K562 (cell line): Measurements from ENCODE around the gene GP1BB. TPM values are rescaled to one million over a fixed set of nuclear protein-coding genes. Genes with fewer than 3 reads are reported as not detected.

Source experiments
- CBFA2T3 ChIP-seq: fragments of 450-650 bp; IDR thresholded peaks from 2 replicates; pipeline ENCODE4 v1.6.1; 2017
- CCNT2 ChIP-seq: IDR thresholded peaks from 2 replicates; pipeline ENCODE4 v1.6.1; 2011; ENCODE audit warnings: borderline replicate concordance, low read depth, mild to moderate bottlenecking, moderate library complexity, mixed read lengths, low read length; ENCODE audit not compliant: insufficient read length; ENCODE audit errors: extremely low read depth
- ESRRA ChIP-seq: fragments of 450-650 bp; IDR thresholded peaks from 2 replicates; pipeline ENCODE4 v1.6.1; 2014; ENCODE audit warnings: low read depth, mild to moderate bottlenecking, moderate library complexity, borderline replicate concordance
- FUS ChIP-seq: fragments of 200-400 bp; formaldehyde crosslinking; optimal IDR thresholded peaks from 2 replicates; pipeline ENCODE3; 2017; ENCODE audit warnings: low read depth, low read length
- GABPA ChIP-seq: fragments of 200-800 bp; sonication (Bioruptor generic); conservative IDR thresholded peaks from 2 replicates; pipeline ENCODE4 v1.6.1; 2016; ENCODE audit warnings: low read depth, missing genetic modification characterization, missing compliant biosample characterization
- HDAC2 ChIP-seq: fragments of 450-650 bp; IDR thresholded peaks from 2 replicates; pipeline ENCODE4 v1.6.1; 2016; ENCODE audit warnings: mild to moderate bottlenecking
- HDGF ChIP-seq: fragments of 450-650 bp; IDR thresholded peaks from 2 replicates; pipeline ENCODE4 v1.6.1; 2016
- HNRNPH1 ChIP-seq: fragments of 200-400 bp; formaldehyde crosslinking; optimal IDR thresholded peaks from 2 replicates; pipeline ENCODE3; 2017; ENCODE audit warnings: low read depth, mild to moderate bottlenecking, low read length, moderate library complexity
- KAT2B ChIP-seq: IDR thresholded peaks from one replicate; pipeline ENCODE4 v1.6.1; 2012; ENCODE audit warnings: low read depth, mild to moderate bottlenecking, control low read depth, inconsistent platforms, low read length, moderate library complexity
- KDM4B ChIP-seq, 2 experiments: fragments of 450-650 bp in 1 of 2; sonication (generic) in 1 of 2; IDR thresholded peaks; 2 replicates each; pipeline ENCODE4 v1.6.1; 2016 to 2017; ENCODE audit warnings: borderline replicate concordance in 2 of 2, antibody characterized with exemption in 1 of 2, low read depth in 1 of 2, mild to moderate bottlenecking in 1 of 2
- MXI1 ChIP-seq: IDR thresholded peaks from 2 replicates; pipeline ENCODE4 v1.6.1; 2011; ENCODE audit warnings: low read depth, mild to moderate bottlenecking, improper control_type of control experiment, low read length
- NFIX ChIP-seq: fragments of 250-450 bp; sonication (Bioruptor Pico); IDR thresholded peaks from 2 replicates; pipeline ENCODE4 v1.4.0; 2020; ENCODE audit warnings: low read depth, mild to moderate bottlenecking, moderate library complexity
- NR3C1 ChIP-seq: sonication (generic); formaldehyde crosslinking; IDR thresholded peaks from 2 replicates; pipeline ENCODE4 v1.8.1; 2022; ENCODE audit warnings: missing genetic modification reagents
- POU5F1 ChIP-seq: fragments of 150-350 bp; IDR thresholded peaks from 2 replicates; pipeline ENCODE4 v1.6.1; 2014; ENCODE audit warnings: borderline replicate concordance, low read length, low read depth, mild to moderate bottlenecking; ENCODE audit not compliant: partially characterized antibody
- PPARD ChIP-seq: fragments of 250-450 bp; sonication (Bioruptor Pico); IDR thresholded peaks from 2 replicates; pipeline ENCODE4 v1.8.0; 2022; ENCODE audit warnings: inconsistent platforms, mild to moderate bottlenecking, moderate library complexity
- SOX6 ChIP-seq: fragments of 450-650 bp; IDR thresholded peaks from 2 replicates; pipeline ENCODE4 v1.6.1; 2014; ENCODE audit warnings: mild to moderate bottlenecking
- TCF7L2 ChIP-seq: fragments of 150-350 bp; IDR thresholded peaks from 2 replicates; pipeline ENCODE4 v1.6.1; 2016; ENCODE audit warnings: low read depth, mild to moderate bottlenecking, low read length, moderate library complexity
- XRCC4 ChIP-seq: IDR thresholded peaks from one replicate; pipeline ENCODE4 v1.6.1; 2011; ENCODE audit not compliant: insufficient read depth, insufficient read length; ENCODE audit errors: extremely low read depth
- ZBTB8A ChIP-seq: fragments of 450-650 bp; IDR thresholded peaks from 2 replicates; pipeline ENCODE4 v1.6.1; 2018; ENCODE audit warnings: mild to moderate bottlenecking, moderate library complexity; ENCODE audit not compliant: partially characterized antibody
- ZNF445 ChIP-seq: fragments of 250-450 bp; sonication (Bioruptor Pico); IDR thresholded peaks from 2 replicates; pipeline ENCODE4 v1.4.0; 2020; ENCODE audit warnings: low read depth, mild to moderate bottlenecking, moderate library complexity
- ZNF507 ChIP-seq: conservative IDR thresholded peaks from 2 replicates; pipeline ENCODE4 v1.6.1; 2017; ENCODE audit warnings: missing genetic modification characterization, missing compliant biosample characterization
- ZNF699 ChIP-seq: fragments of 250-450 bp; sonication (Bioruptor Pico); IDR thresholded peaks from 2 replicates; pipeline ENCODE4 v1.8.0; 2021; ENCODE audit warnings: mild to moderate bottlenecking, moderate library complexity; ENCODE audit not compliant: insufficient replicate concordance
- ZNF707 ChIP-seq: fragments of 250-450 bp; sonication (Bioruptor Pico); conservative IDR thresholded peaks from 2 replicates; pipeline ENCODE4 v1.8.0; 2022; ENCODE audit warnings: inconsistent platforms, mild to moderate bottlenecking, moderate library complexity
- polyA plus RNA-seq, 8 experiments: library from polyadenylated mRNA; depleted of rRNA in 4 of 8; stranded (reverse) in 5 of 8; unstranded in 3 of 8; fragments of >200 nt; fragmentation: Nextera tagmentation in 2 of 8; fragmentation: Illumina TruSeq in 1 of 8; extraction: Ambion mirVana in 2 of 8; extraction: Trizol in 1 of 8; gene quantifications; 2 replicates each; pipeline versions ENCODE4 v1.2.1 to v1.2.3, GENCODE V29; 2011 to 2014; ENCODE audit warnings: inconsistent platforms in 1 of 8, missing spikeins in 1 of 8
- total RNA-seq, 7 experiments: library from RNA; depleted of rRNA in 6 of 7; stranded (reverse); fragments of >200 nt in 6 of 7; fragmentation: Illumina TruSeq in 2 of 7; extraction: Trizol in 2 of 7; gene quantifications; 2 replicates each; pipeline versions ENCODE4 v1.2.1 to v1.2.3, GENCODE V29; 2011 to 2021; ENCODE audit warnings: low replicate concordance in 1 of 7
- TF ChIP-seq, protein P1 (sequence below): fragments of 450-650 bp; IDR thresholded peaks from 2 replicates; pipeline ENCODE4 v1.6.1; 2016; ENCODE audit warnings: antibody characterized with exemption
- TF ChIP-seq, protein P2 (sequence below): fragments of 250-450 bp; sonication (Bioruptor Pico); IDR thresholded peaks from 2 replicates; pipeline ENCODE4 v1.8.0; 2021; ENCODE audit warnings: mild to moderate bottlenecking, moderate library complexity
- TF ChIP-seq, protein P3 (sequence below): fragments of 250-450 bp; sonication (Bioruptor Pico); IDR thresholded peaks from 2 replicates; pipeline ENCODE4 v1.8.0; 2022; ENCODE audit warnings: moderate library complexity, mild to moderate bottlenecking, inconsistent platforms

GP1BB gene
- total and polyA plus RNA-seq, 9 of the 15 experiments (the other 6 are each of a cell fraction or from before 2014, with no cell fraction given) = 0.69 to 162 (median 2.8) TPM

DNA sequence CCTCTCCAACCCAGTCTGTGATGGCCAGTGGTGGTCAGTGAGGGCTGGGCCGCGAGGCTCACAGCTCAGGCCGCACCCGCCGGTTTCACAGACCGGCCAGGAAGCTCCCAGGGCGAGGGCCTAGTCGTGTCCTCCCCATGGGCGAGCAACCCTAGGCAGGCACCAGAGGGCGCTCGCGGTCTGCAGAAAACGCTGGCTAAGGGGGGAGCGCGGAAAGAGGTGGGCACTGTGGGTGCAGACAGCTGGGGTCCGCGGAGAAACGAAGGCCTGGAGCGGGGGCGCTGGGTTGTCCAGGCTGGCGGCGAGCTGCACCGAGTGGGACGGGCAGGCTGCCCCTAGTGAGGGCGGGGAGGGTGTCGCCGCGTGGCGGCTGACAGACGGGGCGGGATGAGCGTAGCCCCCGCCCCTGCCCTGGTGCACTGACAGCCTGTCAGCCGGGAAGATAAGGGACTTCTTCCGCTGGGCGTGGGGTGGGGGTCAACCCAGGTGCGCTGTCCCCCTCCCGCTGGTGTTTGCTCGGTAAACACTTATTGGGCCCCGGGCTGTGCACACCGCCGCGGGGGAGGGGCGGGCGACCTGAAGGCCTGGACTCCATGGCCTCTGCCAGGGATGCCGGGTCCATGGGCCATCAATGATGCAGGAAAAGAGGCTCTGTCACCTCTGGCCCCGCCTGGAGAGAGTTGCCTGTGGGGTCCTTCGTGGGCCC is 7.5 kb downstream of the GP1BB start (continued):
- TF ChIP-seq, protein P1, sequence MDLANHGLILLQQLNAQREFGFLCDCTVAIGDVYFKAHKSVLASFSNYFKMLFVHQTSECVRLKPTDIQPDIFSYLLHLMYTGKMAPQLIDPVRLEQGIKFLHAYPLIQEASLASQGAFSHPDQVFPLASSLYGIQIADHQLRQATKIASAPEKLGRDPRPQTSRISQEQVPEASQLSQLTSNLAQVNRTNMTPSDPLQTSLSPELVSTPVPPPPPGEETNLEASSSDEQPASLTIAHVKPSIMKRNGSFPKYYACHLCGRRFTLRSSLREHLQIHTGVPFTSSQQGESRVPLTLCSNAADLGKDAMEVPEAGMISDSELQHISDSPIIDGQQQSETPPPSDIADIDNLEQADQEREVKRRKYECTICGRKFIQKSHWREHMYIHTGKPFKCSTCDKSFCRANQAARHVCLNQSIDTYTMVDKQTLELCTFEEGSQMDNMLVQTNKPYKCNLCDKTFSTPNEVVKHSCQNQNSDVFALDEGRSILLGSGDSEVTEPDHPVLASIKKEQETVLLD = peak; percentile 84
- TF ChIP-seq CBFA2T3 = peak; percentile 63
- TF ChIP-seq, protein P2, sequence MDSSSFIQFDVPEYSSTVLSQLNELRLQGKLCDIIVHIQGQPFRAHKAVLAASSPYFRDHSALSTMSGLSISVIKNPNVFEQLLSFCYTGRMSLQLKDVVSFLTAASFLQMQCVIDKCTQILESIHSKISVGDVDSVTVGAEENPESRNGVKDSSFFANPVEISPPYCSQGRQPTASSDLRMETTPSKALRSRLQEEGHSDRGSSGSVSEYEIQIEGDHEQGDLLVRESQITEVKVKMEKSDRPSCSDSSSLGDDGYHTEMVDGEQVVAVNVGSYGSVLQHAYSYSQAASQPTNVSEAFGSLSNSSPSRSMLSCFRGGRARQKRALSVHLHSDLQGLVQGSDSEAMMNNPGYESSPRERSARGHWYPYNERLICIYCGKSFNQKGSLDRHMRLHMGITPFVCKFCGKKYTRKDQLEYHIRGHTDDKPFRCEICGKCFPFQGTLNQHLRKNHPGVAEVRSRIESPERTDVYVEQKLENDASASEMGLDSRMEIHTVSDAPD (CRISPR knock-in tag) = no peak; the same call in 1 of the 2 replicates
- peak; percentile 97 for TF ChIP-seq HDAC2
- TF ChIP-seq ZNF699 (CRISPR knock-in tag) = no peak
- TF ChIP-seq NFIX (CRISPR knock-in tag) = no peak
- TF ChIP-seq PPARD (CRISPR knock-in tag) = no peak
- TF ChIP-seq GABPA (tag) = no peak
- no peak for TF ChIP-seq FUS
- no peak for TF ChIP-seq POU5F1
- TF ChIP-seq TCF7L2 = 0 out of 2 replicates have a peak, but pooled peaks have one; percentile 7
- no peak for TF ChIP-seq ZNF707 (CRISPR knock-in tag)
- TF ChIP-seq NR3C1 = no peak
- TF ChIP-seq KDM4B (IDR thresholded peaks at IDR 0.05; ENCODE audit: borderline replicate concordance in 2 of 2, low read depth in 1 of 2) = peak in 1 of 2 experiments; percentile 96; a peak in 2 of 4 replicates
- TF ChIP-seq ESRRA = no peak
- no peak for TF ChIP-seq XRCC4
- TF ChIP-seq SOX6 = no peak
- no peak for TF ChIP-seq ZBTB8A
- no peak for TF ChIP-seq HDGF
- no peak for TF ChIP-seq ZNF445
- TF ChIP-seq, protein P3, sequence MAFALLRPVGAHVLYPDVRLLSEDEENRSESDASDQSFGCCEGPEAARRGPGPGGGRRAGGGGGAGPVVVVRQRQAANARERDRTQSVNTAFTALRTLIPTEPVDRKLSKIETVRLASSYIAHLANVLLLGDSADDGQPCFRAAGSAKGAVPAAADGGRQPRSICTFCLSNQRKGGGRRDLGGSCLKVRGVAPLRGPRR (CRISPR knock-in tag) = no peak
- TF ChIP-seq HNRNPH1 = no peak
- no peak for TF ChIP-seq CCNT2
- TF ChIP-seq MXI1 = peak; percentile 60; the same call in 1 of the 2 replicates
- TF ChIP-seq KAT2B = no peak
- no peak for TF ChIP-seq ZNF507
